HG02840 (cell line): ENCODE results near the gene HIVEP3.
"Not testable (repeated sequence)": the region's sequence is repeated elsewhere in the genome, so short reads cannot be mapped to it uniquely, and the experiment has no call there.

Experiments used
- ATAC-seq: cut with Tn5 transposase; IDR thresholded peaks from one replicate; pipeline ENCODE4 v1.9.1; 2021; ENCODE audit warnings: mild to moderate bottlenecking, moderate library complexity, moderate number of reproducible peaks; ENCODE audit not compliant: unreplicated experiment, low FRiP score

HIVEP3 gene

GRCh38 chr1:41700581-41700980, 218.1 kb downstream of the HIVEP3 start:
- no peak for ATAC-seq

- no peak for ATAC-seq
These were observed 218.9 kb downstream of the HIVEP3 start for GRCh38 chr1:41699861-41700248.

- no peak for ATAC-seq
These were observed 219.5 kb downstream of the HIVEP3 start for GRCh38 chr1:41698916-41699860.

- no peak for ATAC-seq
These were observed 222.3 kb downstream of the HIVEP3 start for GRCh38 chr1:41696381-41696780.

- no peak for ATAC-seq
These were observed 223.5 kb downstream of the HIVEP3 start for GRCh38 chr1:41695118-41695745.

- not testable (repeated sequence) for ATAC-seq
These were observed 226.8 kb downstream of the HIVEP3 start for GRCh38 chr1:41691966-41692365.

- no peak for ATAC-seq
These were observed 227.3 kb downstream of the HIVEP3 start for GRCh38 chr1:41691424-41691823.

GRCh38 chr1:41690331-41690730, 228.4 kb downstream of the HIVEP3 start:
- no peak for ATAC-seq

- ATAC-seq, result no peak
These were observed 229.2 kb downstream of the HIVEP3 start for GRCh38 chr1:41689558-41689981.

GRCh38 chr1:41689139-41689538, 229.6 kb downstream of the HIVEP3 start:
- ATAC-seq, result no peak

GRCh38 chr1:41687007-41687406, 231.7 kb downstream of the HIVEP3 start:
- ATAC-seq, result no peak

GRCh38 chr1:41683681-41684500, 234.8 kb downstream of the HIVEP3 start:
- ATAC-seq, result no peak

GRCh38 chr1:41682845-41683625, 235.7 kb downstream of the HIVEP3 start:
- no peak for ATAC-seq

GRCh38 chr1:41682149-41682548, 236.6 kb downstream of the HIVEP3 start:
- ATAC-seq, result no peak

GRCh38 chr1:41681331-41682098, 237.2 kb downstream of the HIVEP3 start:
- no peak for ATAC-seq

GRCh38 chr1:41679994-41680393, 238.7 kb downstream of the HIVEP3 start:
- no peak for ATAC-seq

- no peak for ATAC-seq
These were observed 239.2 kb downstream of the HIVEP3 start for GRCh38 chr1:41679531-41679930.

GRCh38 chr1:41678111-41678878, 240.4 kb downstream of the HIVEP3 start:
- no peak for ATAC-seq

- no peak for ATAC-seq
These were observed 241.1 kb downstream of the HIVEP3 start for GRCh38 chr1:41677620-41678019.
